Measurements from ENCODE around the gene MYO18B.

DNA sequence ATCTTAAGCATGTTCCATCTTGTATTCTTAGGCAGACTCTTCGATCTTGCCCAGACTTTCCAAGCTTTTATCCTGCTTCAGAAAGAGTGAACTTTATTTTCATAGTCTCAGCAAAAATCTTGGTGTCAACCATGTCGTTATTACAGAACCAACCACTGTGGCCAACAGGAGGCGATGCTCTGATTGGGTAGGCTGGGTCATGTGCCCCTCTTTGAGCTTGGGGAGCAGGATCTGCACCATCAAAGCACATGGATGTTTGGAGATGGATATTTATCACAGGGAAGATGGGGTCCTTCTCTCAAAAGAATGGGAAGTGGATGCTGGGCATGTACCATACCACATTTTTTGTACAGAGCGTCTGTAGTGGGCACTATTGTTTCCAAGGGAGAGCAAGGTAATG, 197.4 kb downstream of the MYO18B start:
- TF ChIP-seq, protein P1, sequence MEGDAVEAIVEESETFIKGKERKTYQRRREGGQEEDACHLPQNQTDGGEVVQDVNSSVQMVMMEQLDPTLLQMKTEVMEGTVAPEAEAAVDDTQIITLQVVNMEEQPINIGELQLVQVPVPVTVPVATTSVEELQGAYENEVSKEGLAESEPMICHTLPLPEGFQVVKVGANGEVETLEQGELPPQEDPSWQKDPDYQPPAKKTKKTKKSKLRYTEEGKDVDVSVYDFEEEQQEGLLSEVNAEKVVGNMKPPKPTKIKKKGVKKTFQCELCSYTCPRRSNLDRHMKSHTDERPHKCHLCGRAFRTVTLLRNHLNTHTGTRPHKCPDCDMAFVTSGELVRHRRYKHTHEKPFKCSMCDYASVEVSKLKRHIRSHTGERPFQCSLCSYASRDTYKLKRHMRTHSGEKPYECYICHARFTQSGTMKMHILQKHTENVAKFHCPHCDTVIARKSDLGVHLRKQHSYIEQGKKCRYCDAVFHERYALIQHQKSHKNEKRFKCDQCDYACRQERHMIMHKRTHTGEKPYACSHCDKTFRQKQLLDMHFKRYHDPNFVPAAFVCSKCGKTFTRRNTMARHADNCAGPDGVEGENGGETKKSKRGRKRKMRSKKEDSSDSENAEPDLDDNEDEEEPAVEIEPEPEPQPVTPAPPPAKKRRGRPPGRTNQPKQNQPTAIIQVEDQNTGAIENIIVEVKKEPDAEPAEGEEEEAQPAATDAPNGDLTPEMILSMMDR (conservative IDR thresholded peaks at IDR 0.05) = no peak
- TF ChIP-seq ZFX (IDR thresholded peaks at IDR 0.05) = no peak

Data from C4-2B (cell line).